Measurements from ENCODE around the gene MOGAT3. TPM values are rescaled to one million over a fixed set of nuclear protein-coding genes. Genes with fewer than 3 reads are reported as not detected.

Gene MOGAT3
- total RNA-seq, 1 experiment from 2014 or later: 6.3 TPM

DNA sequence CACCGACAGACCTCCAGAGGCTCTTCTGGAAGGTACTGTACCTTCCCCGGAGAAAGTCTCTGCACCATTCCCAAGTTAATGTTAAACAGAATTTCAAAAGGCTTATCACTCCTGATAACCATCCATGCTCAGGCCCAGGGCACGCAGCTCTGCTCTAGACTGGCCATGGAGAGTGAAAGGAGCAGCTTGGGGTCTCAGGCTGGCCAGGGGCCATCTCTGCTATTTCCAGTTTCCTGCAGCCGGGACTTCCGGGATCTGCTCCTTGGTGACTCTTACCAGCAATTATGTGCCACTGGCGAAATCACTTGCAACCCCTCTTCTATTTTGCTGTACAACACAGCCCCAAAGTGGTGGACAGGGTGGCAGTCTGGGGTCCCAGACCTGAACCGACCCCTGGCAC is 30.8 kb upstream of the MOGAT3 start:
- H3K4me3 Mint-ChIP-seq (ENCODE audit: unreplicated experiment): peak overlapping the region; percentile 80
- CTCF ChIA-PET: interaction anchor here (0.9 to 1.9 kb wide), 3 partner anchors 14 to 87 kb away, joined by 3 to 15 read pairs (median 6); partner anchors contain the start of genes PLOD3 and ZNHIT1
- intact Hi-C loops (cut with micrococcal nuclease; ENCODE audit: unreplicated experiment): loop anchor here (1.0 kb wide), 3 partner anchors 13 to 30 kb away; partner anchors contain the start of genes MOGAT3 and ZNHIT1
- TF ChIP-seq, protein P1, sequence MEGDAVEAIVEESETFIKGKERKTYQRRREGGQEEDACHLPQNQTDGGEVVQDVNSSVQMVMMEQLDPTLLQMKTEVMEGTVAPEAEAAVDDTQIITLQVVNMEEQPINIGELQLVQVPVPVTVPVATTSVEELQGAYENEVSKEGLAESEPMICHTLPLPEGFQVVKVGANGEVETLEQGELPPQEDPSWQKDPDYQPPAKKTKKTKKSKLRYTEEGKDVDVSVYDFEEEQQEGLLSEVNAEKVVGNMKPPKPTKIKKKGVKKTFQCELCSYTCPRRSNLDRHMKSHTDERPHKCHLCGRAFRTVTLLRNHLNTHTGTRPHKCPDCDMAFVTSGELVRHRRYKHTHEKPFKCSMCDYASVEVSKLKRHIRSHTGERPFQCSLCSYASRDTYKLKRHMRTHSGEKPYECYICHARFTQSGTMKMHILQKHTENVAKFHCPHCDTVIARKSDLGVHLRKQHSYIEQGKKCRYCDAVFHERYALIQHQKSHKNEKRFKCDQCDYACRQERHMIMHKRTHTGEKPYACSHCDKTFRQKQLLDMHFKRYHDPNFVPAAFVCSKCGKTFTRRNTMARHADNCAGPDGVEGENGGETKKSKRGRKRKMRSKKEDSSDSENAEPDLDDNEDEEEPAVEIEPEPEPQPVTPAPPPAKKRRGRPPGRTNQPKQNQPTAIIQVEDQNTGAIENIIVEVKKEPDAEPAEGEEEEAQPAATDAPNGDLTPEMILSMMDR (IDR thresholded peaks at IDR 0.05; ENCODE audit: insufficient read depth in 1 of 2, low read depth in 1 of 2, low read length in 1 of 2, severe bottlenecking in 1 of 2, unreplicated experiment in 1 of 2): no peak
- H3K9me3 Mint-ChIP-seq (ENCODE audit: unreplicated experiment): no peaks in the 10 kb centered on the region
- H3K9me3 ChIP-seq: no peaks in the 10 kb centered on the region
- no TSS peak for BruUV-seq (replicated peaks)
- no peaks in the 10 kb centered on the region for H3K27me3 ChIP-seq (replicated peaks; ENCODE audit: control insufficient read depth, insufficient read depth, low read length)
- H3K4me3 ChIP-seq (ENCODE audit: low read depth, low read length): peak overlapping the region; percentile 68
- no peaks in the 10 kb centered on the region for H3K36me3 ChIP-seq (ENCODE audit: control insufficient read depth, insufficient read depth, low read length)
- peak overlapping the region; percentile 70 for H3K27ac Mint-ChIP-seq (ENCODE audit: unreplicated experiment)
- peaks cover 44% of the 10 kb centered on the region for H3K36me3 Mint-ChIP-seq (ENCODE audit: insufficient read depth, unreplicated experiment)
- peaks cover 26% of the 10 kb centered on the region for H3K4me1 Mint-ChIP-seq (ENCODE audit: low read depth, unreplicated experiment)
- peaks cover 13% of the 10 kb centered on the region for H3K4me1 ChIP-seq
- no peaks in the 10 kb centered on the region for H3K27me3 Mint-ChIP-seq (ENCODE audit: insufficient read depth, unreplicated experiment)
- peak; percentile 66 to 74 for DNase-seq
- POLR2A ChIA-PET: interaction anchor here (0.7 to 2.2 kb wide), 4 partner anchors 13 to 88 kb away, joined by 3 to 15 read pairs (median 7); partner anchors contain the start of genes PLOD3 and ZNHIT1

DNA sequence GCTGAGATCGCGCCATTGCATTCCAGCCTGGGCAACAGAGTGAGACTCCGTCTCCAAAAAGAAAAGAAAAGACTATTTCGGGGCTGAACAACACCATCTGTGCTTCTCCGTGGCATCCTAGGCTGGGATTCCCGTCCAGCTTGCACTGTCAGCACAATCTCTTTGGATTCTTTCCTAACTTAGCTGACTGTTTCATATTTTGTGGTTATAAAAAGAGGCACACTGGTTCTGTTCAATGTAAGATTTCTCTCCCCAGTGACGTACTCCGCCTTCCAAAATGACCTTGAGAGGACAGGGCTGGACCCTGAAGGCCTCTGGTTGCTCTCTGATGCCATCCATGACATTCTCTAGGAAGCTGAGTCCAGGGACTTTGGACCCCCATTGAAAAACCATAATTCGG is 25.9 kb upstream of the MOGAT3 start:
- CTCF ChIA-PET: interaction anchor here (0.6 kb wide), 1 partner anchor 40 kb away, joined by 4 read pairs; no protein-coding TSS in a partner anchor
- Mint-ChIP-seq H3K27me3 (ENCODE audit: insufficient read depth, unreplicated experiment) (no peaks in the 10 kb centered on the region), H3K9me3 (ENCODE audit: unreplicated experiment) (no peaks in the 10 kb centered on the region), H3K27ac (ENCODE audit: unreplicated experiment) (no peak overlapping the region), H3K4me3 (ENCODE audit: unreplicated experiment) (no peak overlapping the region), H3K36me3 (ENCODE audit: insufficient read depth, unreplicated experiment) (peaks cover 52% of the 10 kb centered on the region), H3K4me1 (ENCODE audit: low read depth, unreplicated experiment) (peaks cover 15% of the 10 kb centered on the region)
- no peaks in the 10 kb centered on the region for H3K27me3 ChIP-seq (replicated peaks; ENCODE audit: control insufficient read depth, insufficient read depth, low read length)
- intact Hi-C loops (cut with micrococcal nuclease; ENCODE audit: unreplicated experiment): no loop called here
- peaks cover 7% of the 10 kb centered on the region for H3K4me1 ChIP-seq
- POLR2A ChIA-PET: no interaction called here
- no peaks in the 10 kb centered on the region for H3K36me3 ChIP-seq (ENCODE audit: control insufficient read depth, insufficient read depth, low read length)
- no peak for DNase-seq
- TF ChIP-seq, protein P1 (IDR thresholded peaks at IDR 0.05; ENCODE audit: insufficient read depth in 1 of 2, low read depth in 1 of 2, low read length in 1 of 2, severe bottlenecking in 1 of 2, unreplicated experiment in 1 of 2): no peak
- BruUV-seq (replicated peaks): no TSS peak
- no peaks in the 10 kb centered on the region for H3K9me3 ChIP-seq
- no peak overlapping the region for H3K4me3 ChIP-seq (ENCODE audit: low read depth, low read length)

DNA sequence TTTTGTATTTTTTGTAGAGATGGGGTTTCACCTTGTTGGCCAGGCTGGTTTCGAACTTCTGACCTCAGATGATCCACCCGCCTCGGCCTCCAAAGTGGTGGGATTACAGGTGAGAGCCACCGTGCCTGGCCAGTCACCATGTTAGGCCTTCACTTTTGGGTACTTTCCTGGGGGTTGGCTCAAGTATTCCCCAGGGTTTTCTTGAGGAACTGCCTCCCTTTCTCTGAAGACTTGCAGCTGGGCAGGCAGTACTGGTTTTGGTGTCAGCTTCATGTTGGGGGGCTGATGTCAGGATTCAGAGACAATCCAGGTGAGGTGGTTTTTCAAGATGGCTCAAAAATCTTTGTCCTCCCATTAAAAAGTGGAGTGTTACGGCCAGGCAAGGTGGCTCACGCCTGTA is 24.8 kb upstream of the MOGAT3 start:
- no peak for DNase-seq
- ChIA-PET CTCF (interaction anchor here (0.7 kb wide), 1 partner anchor 25 kb away, joined by 4 read pairs; no protein-coding TSS in a partner anchor), POLR2A (no interaction called here)
- no peaks in the 10 kb centered on the region for H3K27me3 ChIP-seq (replicated peaks; ENCODE audit: control insufficient read depth, insufficient read depth, low read length)
- intact Hi-C loops (cut with micrococcal nuclease; ENCODE audit: unreplicated experiment): no loop called here
- Mint-ChIP-seq H3K9me3 (ENCODE audit: unreplicated experiment) (no peaks in the 10 kb centered on the region), H3K27ac (ENCODE audit: unreplicated experiment) (no peak overlapping the region), H3K27me3 (ENCODE audit: insufficient read depth, unreplicated experiment) (no peaks in the 10 kb centered on the region), H3K36me3 (ENCODE audit: insufficient read depth, unreplicated experiment) (peaks cover 46% of the 10 kb centered on the region), H3K4me3 (ENCODE audit: unreplicated experiment) (no peak overlapping the region), H3K4me1 (ENCODE audit: low read depth, unreplicated experiment) (peaks cover 5% of the 10 kb centered on the region)
- H3K36me3 ChIP-seq (ENCODE audit: control insufficient read depth, insufficient read depth, low read length): no peaks in the 10 kb centered on the region
- TF ChIP-seq, protein P1 (IDR thresholded peaks at IDR 0.05; ENCODE audit: insufficient read depth in 1 of 2, low read depth in 1 of 2, low read length in 1 of 2, severe bottlenecking in 1 of 2, unreplicated experiment in 1 of 2): no peak
- no peaks in the 10 kb centered on the region for H3K9me3 ChIP-seq
- H3K4me1 ChIP-seq: peaks cover 3% of the 10 kb centered on the region
- BruUV-seq (replicated peaks): no TSS peak
- no peak overlapping the region for H3K4me3 ChIP-seq (ENCODE audit: low read depth, low read length)

Data from Caco-2 (cell line).